Measurements from ENCODE around the gene C2orf68. TPM values are rescaled to one million over a fixed set of nuclear protein-coding genes. Genes with fewer than 3 reads are reported as not detected.
A peak's percentile ranks its signal among the peaks of the same experiment; 100 is the strongest.
"Not testable (repeated sequence)": the region's sequence is repeated elsewhere in the genome, so short reads cannot be mapped to it uniquely, and the experiment has no call there.

Gene C2orf68
- total RNA-seq, 2 donors from 2014 or later: 36.1 to 44.7 TPM

DNA sequence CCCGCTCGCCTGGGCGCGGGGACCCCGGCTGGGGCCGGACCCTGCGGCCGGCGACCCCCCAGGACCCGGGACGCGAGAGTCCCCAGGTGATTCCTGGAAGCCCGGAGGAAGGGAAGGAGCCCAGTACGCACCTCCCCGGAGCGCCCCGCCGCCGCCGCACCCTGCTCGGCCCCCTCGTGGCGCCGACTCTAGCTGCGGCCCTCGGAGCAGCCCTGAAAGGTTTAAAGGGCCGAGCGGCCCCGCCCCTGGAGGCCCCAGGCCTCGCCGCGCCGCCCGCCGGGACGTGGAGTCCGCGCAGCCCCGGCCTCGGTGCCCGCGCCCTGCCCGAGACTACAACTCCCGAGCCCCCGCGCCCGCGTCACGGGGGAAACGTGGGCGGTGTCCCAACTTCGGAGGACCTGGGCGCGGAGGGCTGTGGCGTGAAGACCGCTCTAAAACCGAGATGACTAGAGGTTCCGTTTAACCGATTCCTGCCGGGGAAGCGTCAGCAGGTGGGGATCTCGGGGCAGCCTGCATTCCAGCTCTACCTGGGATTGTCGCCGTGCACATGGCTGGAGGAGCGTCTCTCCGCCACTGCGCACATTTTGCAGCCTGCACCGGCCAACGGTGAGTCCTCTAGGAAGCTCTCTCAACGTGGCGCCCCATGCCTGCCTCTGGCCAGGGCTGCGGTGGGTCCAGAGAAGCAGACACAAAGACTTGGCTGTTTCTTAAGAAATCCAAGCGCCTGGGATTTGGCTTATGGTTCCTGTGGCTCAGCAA is 9.2 kb downstream of the C2orf68 start, which contains the start of gene TMEM150A:
Gene TMEM150A, minus strand, starts transcription at position 223 of the 759 bp plus-strand sequence. CDS start 750 bp downstream, outside the sequence.
- intact Hi-C loops (cut with DNase I, micrococcal nuclease): no loop called here
- DNase-seq: peak; percentile 93 to 96
- peak; percentile 91 for ATAC-seq

- ATAC-seq (peak; percentile 60), DNase-seq (peak; percentile 69 to 80)
- intact Hi-C loops (cut with DNase I, micrococcal nuclease): no loop called here
These were observed 9.9 kb downstream of the C2orf68 start for GRCh38 chr2:85601771-85602475.

DNA sequence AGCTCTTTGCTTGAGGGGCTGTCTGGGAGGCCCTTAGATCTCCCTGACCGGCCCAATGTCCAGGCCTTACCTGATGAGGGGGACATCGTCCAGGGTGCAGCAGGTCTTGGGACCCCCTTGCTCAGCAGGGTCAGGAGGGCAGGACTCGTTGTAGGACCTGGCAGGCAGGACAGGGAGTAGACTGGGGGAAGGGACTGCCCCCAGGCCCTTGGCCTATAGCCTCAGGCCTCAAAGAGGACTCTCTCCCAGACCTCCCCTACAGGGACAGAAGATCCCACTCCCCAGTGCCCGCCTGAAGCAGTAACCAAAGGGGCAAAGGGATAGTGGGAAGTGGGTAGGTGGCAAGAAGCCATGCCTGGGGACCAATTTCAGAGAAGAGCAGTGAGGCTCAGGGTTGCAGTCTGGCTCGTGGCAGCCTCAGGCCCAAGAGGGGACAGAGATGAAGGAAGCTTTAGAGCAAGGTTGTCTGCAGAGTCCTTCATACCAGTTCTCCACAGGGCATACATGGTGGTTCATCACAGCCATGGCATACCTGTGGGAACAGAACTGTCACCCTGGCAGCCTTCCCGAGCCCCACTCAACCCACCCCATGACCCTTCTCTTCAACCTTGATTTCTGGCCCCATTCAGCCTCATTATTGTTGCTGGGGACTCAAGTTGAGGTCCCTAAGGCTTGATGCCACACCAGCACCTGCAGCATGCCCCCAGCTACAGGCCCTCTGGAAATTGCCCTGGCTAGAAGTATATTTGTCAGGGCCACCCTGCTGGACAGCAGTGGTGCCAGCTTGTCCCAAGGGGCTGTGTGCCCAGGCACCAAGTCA is 10.7 kb downstream of the C2orf68 start:
- ATAC-seq (no peak), DNase-seq (no peak)
- intact Hi-C loops (cut with DNase I, micrococcal nuclease): no loop called here

DNA sequence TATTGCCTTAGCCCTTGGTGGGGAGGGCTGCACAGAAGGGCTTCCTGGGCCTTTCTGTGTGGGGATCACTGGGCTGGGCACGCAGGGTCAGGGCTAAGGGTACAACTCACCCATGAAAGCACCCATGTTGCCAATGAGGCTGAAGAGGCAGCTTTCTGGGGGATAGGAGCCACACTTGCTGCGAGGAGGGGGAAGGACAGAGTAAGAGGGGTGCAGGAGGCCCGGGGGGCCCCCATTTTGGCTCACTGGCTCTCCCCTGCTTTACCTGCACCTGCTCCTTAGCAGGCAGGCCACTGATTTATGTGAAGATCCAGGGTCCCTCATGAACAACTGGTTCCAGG is 11.7 kb downstream of the C2orf68 start:
- ATAC-seq (no peak), DNase-seq (no peak)
- intact Hi-C loops (cut with DNase I, micrococcal nuclease): no loop called here

GRCh38 chr2:85599468-85600234 is 12.2 kb downstream of the C2orf68 start:
- intact Hi-C loops (cut with DNase I, micrococcal nuclease): no loop called here
- ATAC-seq: no peak
- DNase-seq: no peak

GRCh38 chr2:85598594-85599340 is 13.1 kb downstream of the C2orf68 start:
- DNase-seq (no peak), ATAC-seq (no peak)
- intact Hi-C loops (cut with DNase I, micrococcal nuclease): no loop called here

- intact Hi-C loops (cut with DNase I, micrococcal nuclease): no loop called here
- DNase-seq (no peak), ATAC-seq (no peak)
These were observed 14.6 kb downstream of the C2orf68 start for GRCh38 chr2:85597241-85597640.

DNA sequence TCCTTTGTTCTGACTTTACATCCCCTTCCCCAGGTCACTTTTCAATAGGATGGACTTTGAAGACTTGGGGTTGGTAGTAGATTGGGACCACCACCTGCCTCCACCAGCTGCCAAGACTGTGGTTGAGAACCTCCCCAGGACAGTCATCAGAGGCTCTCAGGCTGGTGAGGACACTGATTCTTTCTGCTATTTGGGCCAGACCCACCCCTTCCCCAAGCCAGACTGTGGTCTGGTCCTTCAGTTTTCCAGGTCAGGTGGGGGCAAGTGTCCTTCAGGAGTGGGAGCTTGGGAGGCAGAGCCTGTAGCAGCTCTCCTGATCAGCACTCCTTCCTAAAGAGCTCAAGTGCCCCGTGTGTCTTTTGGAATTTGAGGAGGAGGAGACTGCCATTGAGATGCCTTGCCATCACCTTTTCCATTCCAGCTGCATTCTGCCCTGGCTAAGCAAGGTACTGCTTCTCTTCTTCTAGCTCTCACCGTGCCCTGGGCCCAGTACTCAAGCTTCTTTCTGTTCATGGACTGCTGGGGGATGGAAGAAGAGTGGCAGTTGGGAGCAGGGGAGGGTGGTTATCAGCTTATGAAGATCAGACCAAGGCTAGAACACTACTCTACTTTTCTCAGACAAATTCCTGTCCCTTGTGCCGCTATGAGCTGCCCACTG is 15.3 kb downstream of the C2orf68 start:
- intact Hi-C loops (cut with DNase I, micrococcal nuclease): no loop called here
- ATAC-seq: no peak
- DNase-seq: no peak

DNA sequence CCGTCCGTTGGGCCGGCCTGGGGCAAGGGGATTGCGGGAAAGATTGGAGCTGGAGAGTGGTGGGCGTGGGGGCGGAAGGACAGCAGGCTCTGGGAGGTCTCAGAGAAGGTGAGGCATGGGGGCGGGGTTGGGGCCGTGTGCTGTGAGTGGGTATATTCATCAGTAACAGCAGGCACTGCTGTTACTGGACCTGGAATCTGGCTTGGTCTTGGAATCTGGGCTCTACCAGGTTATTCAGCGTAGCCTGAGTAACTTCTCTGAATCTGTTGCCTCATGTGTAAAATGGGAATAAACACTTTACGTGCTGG is 15.9 kb downstream of the C2orf68 start:
- DNase-seq (no peak), ATAC-seq (peak; percentile 9)
- intact Hi-C loops (cut with DNase I, micrococcal nuclease): no loop called here

DNA sequence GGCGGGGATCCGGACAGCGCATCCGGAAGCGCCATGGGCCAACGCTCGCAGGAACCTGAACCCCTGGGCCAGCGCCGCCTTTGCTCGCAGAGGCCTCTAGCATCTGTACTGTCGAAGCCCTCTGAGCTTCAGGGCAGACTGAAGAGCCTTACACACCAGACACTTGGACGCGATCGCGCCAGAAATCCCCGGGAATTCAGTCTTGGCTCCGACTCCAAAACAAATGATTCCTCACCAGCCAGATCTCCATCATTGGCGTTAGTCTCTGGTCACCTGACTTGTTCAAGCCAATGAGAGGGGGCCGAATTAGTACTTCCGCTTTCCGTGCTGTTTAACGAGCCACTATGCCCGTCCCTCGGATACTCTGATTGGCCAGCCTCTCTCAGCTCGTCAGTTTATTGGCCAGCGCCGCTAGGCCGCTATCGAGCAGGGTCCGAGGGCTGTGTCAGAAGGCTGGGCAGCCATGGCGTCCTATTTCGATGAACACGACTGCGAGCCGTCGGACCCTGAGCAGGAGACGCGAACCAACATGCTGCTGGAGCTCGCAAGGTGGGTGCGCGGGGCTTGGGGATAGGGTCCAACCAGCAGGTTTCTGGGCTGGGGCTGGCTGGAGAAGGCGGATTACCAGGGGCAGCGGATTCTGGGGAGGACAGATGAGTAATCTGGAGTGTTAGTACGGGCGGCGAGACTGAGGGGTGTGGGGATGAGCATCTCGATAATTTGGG is 16.4 kb downstream of the C2orf68 start, which contains the start of gene RNF181:
Gene RNF181, plus strand, starts transcription at position 445 of the 725 bp plus-strand sequence. Its CDS starts 19 bp downstream, at position 464.
- DNase-seq: peak; percentile 93 to 98
- intact Hi-C loops (cut with DNase I, micrococcal nuclease): no loop called here
- ATAC-seq: peak; percentile 95

DNA sequence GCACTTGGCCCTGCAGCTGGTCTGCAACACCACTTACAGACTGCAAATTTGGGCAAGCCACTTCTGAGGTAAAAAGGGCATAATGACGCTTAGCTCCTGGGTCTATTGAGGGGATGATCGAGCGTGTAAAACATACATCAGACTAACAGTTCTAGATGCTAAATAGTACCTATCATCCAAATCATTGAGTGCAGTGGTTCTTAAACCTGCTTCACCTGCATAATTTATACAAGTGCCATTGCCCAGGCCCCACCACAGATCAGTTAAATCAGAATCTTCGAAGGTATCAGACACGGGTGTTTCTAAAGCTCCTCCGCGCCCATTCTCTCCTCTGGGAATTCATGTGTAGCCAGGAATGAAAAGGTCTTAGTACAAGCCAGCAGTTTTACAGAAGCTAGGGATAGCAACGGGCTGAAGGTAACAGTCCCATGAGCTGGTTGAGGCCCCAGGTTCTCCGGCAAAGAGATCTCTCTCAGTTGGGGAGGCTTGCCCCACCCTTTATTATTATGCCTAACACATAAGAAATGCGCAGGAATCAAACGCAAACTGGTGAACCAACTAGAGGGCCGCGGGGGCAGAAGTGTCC is 17.1 kb downstream of the C2orf68 start:
- DNase-seq (no peak), ATAC-seq (no peak)
- intact Hi-C loops (cut with DNase I, micrococcal nuclease): no loop called here

DNA sequence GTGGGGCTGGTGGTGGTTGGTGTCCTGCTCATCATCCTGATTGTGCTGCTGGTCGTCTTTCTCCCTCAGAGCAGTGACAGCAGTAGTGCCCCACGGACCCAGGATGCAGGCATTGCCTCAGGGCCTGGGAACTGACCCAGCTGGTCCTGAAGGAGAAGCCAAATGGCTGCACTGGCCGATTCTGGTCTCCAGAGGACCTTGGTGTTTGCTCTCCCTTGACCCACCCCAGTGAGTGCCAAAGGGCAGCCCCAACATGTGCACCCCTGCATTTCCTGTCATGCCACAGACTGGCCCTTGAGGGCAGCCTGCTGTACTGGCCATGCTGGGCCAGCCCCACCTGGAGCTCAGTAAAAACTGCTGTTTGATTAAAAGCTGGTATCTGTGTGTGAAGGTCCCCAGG is 18.8 kb downstream of the C2orf68 start:
- DNase-seq (no peak), ATAC-seq (no peak)
- intact Hi-C loops (cut with DNase I, micrococcal nuclease): no loop called here

GRCh38 chr2:85592299-85592698 is 19.6 kb downstream of the C2orf68 start:
- ATAC-seq; DNase-seq; intact Hi-C loops (cut with DNase I, micrococcal nuclease): not testable (repeated sequence)

- DNase-seq (no peak), ATAC-seq (no peak)
- intact Hi-C loops (cut with DNase I, micrococcal nuclease): no loop called here
These were observed 20.3 kb downstream of the C2orf68 start for GRCh38 chr2:85591563-85591962.

- intact Hi-C loops (cut with DNase I, micrococcal nuclease): no loop called here
- ATAC-seq: no peak
- DNase-seq: peak in 1 of 2 donors; percentile 1
These were observed 20.9 kb downstream of the C2orf68 start for GRCh38 chr2:85590950-85591349.

- intact Hi-C loops (cut with DNase I, micrococcal nuclease): no loop called here
These were observed 21.7 kb downstream of the C2orf68 start for GRCh38 chr2:85589982-85590791.

More at GRCh38 chr2:85589982-85590791, 21.7 kb downstream of the C2orf68 start:
- DNase-seq: no peak
- ATAC-seq: no peak
